Activated naive CD4-positive, alpha-beta T cell treated with anti-CD3 and anti-CD28 coated beads, Interleukin-2, amount 10 ng/mL, durations not matched to agents 7 days and 5 days (primary cell): ENCODE data around the gene NCAPG2.

Source experiments
- CTCF ChIA-PET: fragments of 350-600 bp; sonication (Branson Sonifier 250); formaldehyde crosslinking; loops from one replicate; lab custom pipeline; 2021; ENCODE audit warnings: antibody characterized with exemption; lab: Charles Lee
- DNase-seq: peaks from one replicate; pipeline ENCODE4 v3.0.0-alpha.2; 2020
- H3K27ac Mint-ChIP-seq: one replicate; pipeline ENCODE4 v1.8.0; 2021; ENCODE audit warnings: mild to moderate bottlenecking, moderate library complexity, mixed read lengths
- H3K27me3 Mint-ChIP-seq: one replicate; pipeline ENCODE4 v1.8.0; 2021; ENCODE audit warnings: mild to moderate bottlenecking, mixed read lengths
- H3K36me3 Mint-ChIP-seq: one replicate; pipeline ENCODE4 v1.8.0; 2021; ENCODE audit warnings: mixed read lengths
- H3K4me1 Mint-ChIP-seq: one replicate; pipeline ENCODE4 v1.8.0; 2021; ENCODE audit warnings: mixed read lengths
- H3K4me3 Mint-ChIP-seq: one replicate; pipeline ENCODE4 v1.8.0; 2021; ENCODE audit warnings: mild to moderate bottlenecking, moderate library complexity, mixed read lengths
- H3K9me3 Mint-ChIP-seq: one replicate; pipeline ENCODE4 v1.8.0; 2021; ENCODE audit warnings: mixed read lengths

NCAPG2 gene

GRCh38 chr7:158704524-158705233 is at the start of gene NCAPG2:
TSS of gene NCAPG2 (minus strand) at chr7:158704804. CDS start at chr7:158701899, 2,905 bp downstream.
- Mint-ChIP-seq H3K4me3 (peak within 1 kb of the TSS; percentile 91), H3K36me3 (peaks cover 48% of the 10 kb centered on the region), H3K27ac (peak within 1 kb of the TSS; percentile 90), H3K9me3 (peaks cover 8% of the 10 kb centered on the region), H3K4me1 (peaks cover 48% of the 10 kb centered on the region), H3K27me3 (no peaks in the 10 kb centered on the region)
- DNase-seq = peak; percentile 98
- CTCF ChIA-PET = interaction anchor here (1.0 kb wide), 2 partner anchors 11 to 272 kb away, joined by 3 to 4 read pairs; no protein-coding TSS in a partner anchor

- Mint-ChIP-seq H3K4me1 (no peaks in the 10 kb centered on the region), H3K36me3 (peaks cover 53% of the 10 kb centered on the region), H3K9me3 (no peaks in the 10 kb centered on the region), H3K27me3 (no peaks in the 10 kb centered on the region), H3K4me3 (no peak overlapping the region), H3K27ac (no peak overlapping the region)
- no peak for DNase-seq
- CTCF ChIA-PET = interaction anchor here (0.7 to 2.8 kb wide), 2 partner anchors 16 to 223 kb away, joined by 3 to 8 read pairs; no protein-coding TSS in a partner anchor
Measured at GRCh38 chr7:158753900-158754299, 49.3 kb upstream of the NCAPG2 start.

- Mint-ChIP-seq H3K27me3 (no peaks in the 10 kb centered on the region), H3K4me1 (no peaks in the 10 kb centered on the region), H3K9me3 (no peaks in the 10 kb centered on the region), H3K4me3 (no peak overlapping the region), H3K36me3 (peaks cover 50% of the 10 kb centered on the region), H3K27ac (no peak overlapping the region)
- CTCF ChIA-PET = no interaction called here
- DNase-seq = no peak
Measured at GRCh38 chr7:158751751-158752150, 47.1 kb upstream of the NCAPG2 start.

- Mint-ChIP-seq H3K27ac (no peak overlapping the region), H3K4me3 (no peak overlapping the region), H3K27me3 (no peaks in the 10 kb centered on the region), H3K36me3 (peaks cover 53% of the 10 kb centered on the region), H3K9me3 (no peaks in the 10 kb centered on the region), H3K4me1 (no peaks in the 10 kb centered on the region)
- CTCF ChIA-PET = no interaction called here
- DNase-seq = no peak
Measured at GRCh38 chr7:158751199-158751598, 46.6 kb upstream of the NCAPG2 start.

GRCh38 chr7:158750702-158751101 is 46.1 kb upstream of the NCAPG2 start:
- H3K4me1 Mint-ChIP-seq = no peaks in the 10 kb centered on the region

GRCh38 chr7:158749396-158749795 is 44.8 kb upstream of the NCAPG2 start:
- Mint-ChIP-seq H3K36me3 (peaks cover 51% of the 10 kb centered on the region), H3K27ac (no peak overlapping the region)

More at GRCh38 chr7:158750702-158751101, 46.1 kb upstream of the NCAPG2 start:
- Mint-ChIP-seq H3K4me3 (no peak overlapping the region), H3K9me3 (no peaks in the 10 kb centered on the region), H3K27me3 (no peaks in the 10 kb centered on the region), H3K27ac (no peak overlapping the region), H3K36me3 (peaks cover 55% of the 10 kb centered on the region)
- CTCF ChIA-PET = no interaction called here
- no peak for DNase-seq

GRCh38 chr7:158748335-158748734 is 43.7 kb upstream of the NCAPG2 start:
- H3K4me3 Mint-ChIP-seq = no peak overlapping the region
- H3K36me3 Mint-ChIP-seq = peaks cover 53% of the 10 kb centered on the region
- DNase-seq = no peak
- no peak overlapping the region for H3K27ac Mint-ChIP-seq
- H3K27me3 Mint-ChIP-seq = no peaks in the 10 kb centered on the region
- CTCF ChIA-PET = interaction anchor here (1.1 kb wide), 1 partner anchor 112 kb away, joined by 4 read pairs; no protein-coding TSS in a partner anchor
- H3K9me3 Mint-ChIP-seq = no peaks in the 10 kb centered on the region
- H3K4me1 Mint-ChIP-seq = no peaks in the 10 kb centered on the region

More at GRCh38 chr7:158749396-158749795, 44.8 kb upstream of the NCAPG2 start:
- DNase-seq = no peak
- CTCF ChIA-PET = no interaction called here
- H3K27me3 Mint-ChIP-seq = no peaks in the 10 kb centered on the region
- H3K9me3 Mint-ChIP-seq = no peaks in the 10 kb centered on the region
- H3K4me3 Mint-ChIP-seq = no peak overlapping the region
- H3K4me1 Mint-ChIP-seq = no peaks in the 10 kb centered on the region

- H3K9me3 Mint-ChIP-seq = no peaks in the 10 kb centered on the region
- no peak overlapping the region for H3K27ac Mint-ChIP-seq
- H3K4me1 Mint-ChIP-seq = no peaks in the 10 kb centered on the region
- CTCF ChIA-PET = no interaction called here
- no peak for DNase-seq
- H3K36me3 Mint-ChIP-seq = peaks cover 56% of the 10 kb centered on the region
- H3K4me3 Mint-ChIP-seq = no peak overlapping the region
- H3K27me3 Mint-ChIP-seq = no peaks in the 10 kb centered on the region
Measured at GRCh38 chr7:158747408-158747807, 42.8 kb upstream of the NCAPG2 start.

GRCh38 chr7:158746957-158747356 is 42.4 kb upstream of the NCAPG2 start:
- H3K36me3 Mint-ChIP-seq = peaks cover 58% of the 10 kb centered on the region

GRCh38 chr7:158745057-158745715 is 40.6 kb upstream of the NCAPG2 start:
- Mint-ChIP-seq H3K27me3 (no peaks in the 10 kb centered on the region), H3K27ac (no peak overlapping the region), H3K36me3 (peaks cover 73% of the 10 kb centered on the region), H3K4me1 (no peaks in the 10 kb centered on the region), H3K4me3 (no peak overlapping the region), H3K9me3 (no peaks in the 10 kb centered on the region)
- CTCF ChIA-PET = no interaction called here
- DNase-seq = no peak

More at GRCh38 chr7:158746957-158747356, 42.4 kb upstream of the NCAPG2 start:
- CTCF ChIA-PET = no interaction called here
- Mint-ChIP-seq H3K9me3 (no peaks in the 10 kb centered on the region), H3K27me3 (no peaks in the 10 kb centered on the region), H3K27ac (no peak overlapping the region), H3K4me1 (no peaks in the 10 kb centered on the region), H3K4me3 (no peak overlapping the region)
- no peak for DNase-seq

- no peak for DNase-seq
- Mint-ChIP-seq H3K4me1 (no peaks in the 10 kb centered on the region), H3K36me3 (peaks cover 73% of the 10 kb centered on the region), H3K4me3 (no peak overlapping the region), H3K27me3 (no peaks in the 10 kb centered on the region), H3K27ac (no peak overlapping the region), H3K9me3 (no peaks in the 10 kb centered on the region)
- CTCF ChIA-PET = no interaction called here
Measured at GRCh38 chr7:158744070-158744469, 39.5 kb upstream of the NCAPG2 start.

GRCh38 chr7:158743219-158743618 is 38.6 kb upstream of the NCAPG2 start:
- Mint-ChIP-seq H3K4me1 (no peaks in the 10 kb centered on the region), H3K4me3 (no peak overlapping the region), H3K27me3 (no peaks in the 10 kb centered on the region), H3K36me3 (peaks cover 77% of the 10 kb centered on the region), H3K9me3 (no peaks in the 10 kb centered on the region), H3K27ac (no peak overlapping the region)
- CTCF ChIA-PET = no interaction called here
- no peak for DNase-seq

- Mint-ChIP-seq H3K27me3 (no peaks in the 10 kb centered on the region), H3K4me3 (no peak overlapping the region), H3K9me3 (no peaks in the 10 kb centered on the region), H3K27ac (no peak overlapping the region), H3K36me3 (peaks cover 76% of the 10 kb centered on the region), H3K4me1 (no peaks in the 10 kb centered on the region)
- DNase-seq = no peak
- CTCF ChIA-PET = interaction anchor here (0.6 to 1.7 kb wide), 2 partner anchors 235 to 248 kb away, joined by 3 to 7 read pairs; no protein-coding TSS in a partner anchor
Measured at GRCh38 chr7:158742065-158742821, 37.6 kb upstream of the NCAPG2 start.

- no peaks in the 10 kb centered on the region for H3K4me1 Mint-ChIP-seq
- no peak for DNase-seq
- no peak overlapping the region for H3K4me3 Mint-ChIP-seq
- no peaks in the 10 kb centered on the region for H3K27me3 Mint-ChIP-seq
- H3K27ac Mint-ChIP-seq = no peak overlapping the region
- H3K9me3 Mint-ChIP-seq = no peaks in the 10 kb centered on the region
- H3K36me3 Mint-ChIP-seq = peaks cover 77% of the 10 kb centered on the region
- CTCF ChIA-PET = interaction anchor here (0.6 to 1.7 kb wide), 2 partner anchors 236 to 249 kb away, joined by 3 to 7 read pairs; no protein-coding TSS in a partner anchor
Measured at GRCh38 chr7:158741294-158741666, 36.7 kb upstream of the NCAPG2 start.
